GM12878 (cell line): ENCODE measurements around the gene TNRC6B. TPM values are rescaled to one million over a fixed set of nuclear protein-coding genes. Genes with fewer than 3 reads are reported as not detected.
A peak's percentile ranks its signal among the peaks of the same experiment; 100 is the strongest.

Experiments used
- BACH1 ChIP-seq: fragments of 450-650 bp; IDR thresholded peaks from 2 replicates; pipeline ENCODE4 v1.6.1; 2017; ENCODE audit warnings: mild to moderate bottlenecking, borderline replicate concordance
- CBFB ChIP-seq: IDR thresholded peaks from 2 replicates; pipeline ENCODE4 v1.6.1; 2016; ENCODE audit warnings: antibody characterized with exemption, low read depth
- CEBPZ ChIP-seq: fragments of 150-350 bp; IDR thresholded peaks from 2 replicates; pipeline ENCODE4 v1.6.1; 2016; ENCODE audit warnings: low read depth, low read length
- E2F4 ChIP-seq: IDR thresholded peaks from 2 replicates; pipeline ENCODE4 v1.6.1; 2012; ENCODE audit warnings: low read depth, low read length, improper control_type of control experiment
- ESRRA ChIP-seq: IDR thresholded peaks from 2 replicates; pipeline ENCODE4 v1.6.1; 2012; ENCODE audit warnings: mild to moderate bottlenecking, low read length, improper control_type of control experiment
- IKZF1 ChIP-seq: fragments of 450-650 bp; conservative IDR thresholded peaks from 2 replicates; pipeline ENCODE4 v1.6.1; 2017; ENCODE audit warnings: antibody characterized with exemption, mild to moderate bottlenecking
- IRF3 ChIP-seq: fragments of 450-650 bp; IDR thresholded peaks from 2 replicates; pipeline ENCODE4 v1.6.1; 2014; ENCODE audit warnings: mild to moderate bottlenecking
- LARP7 ChIP-seq: fragments of 450-650 bp; IDR thresholded peaks from 2 replicates; pipeline ENCODE4 v1.6.1; 2017; ENCODE audit warnings: mild to moderate bottlenecking
- MEF2A ChIP-seq: IDR thresholded peaks from 2 replicates; pipeline ENCODE4 v1.6.1; 2011; ENCODE audit warnings: low read depth, mild to moderate bottlenecking, low read length, moderate library complexity; ENCODE audit not compliant: insufficient read depth
- NFIC ChIP-seq: IDR thresholded peaks from 2 replicates; pipeline ENCODE4 v1.6.1; 2012; ENCODE audit warnings: low read depth, mild to moderate bottlenecking, inconsistent platforms, low read length, moderate library complexity
- NFYB ChIP-seq: IDR thresholded peaks from 2 replicates; pipeline ENCODE4 v1.6.1; 2011; ENCODE audit warnings: low read depth, mild to moderate bottlenecking, low read length, improper control_type of control experiment, moderate library complexity; ENCODE audit not compliant: insufficient read depth
- PAX5 ChIP-seq: IDR thresholded peaks from 2 replicates; pipeline ENCODE4 v1.6.1; 2011; ENCODE audit warnings: low read depth, low read length, borderline replicate concordance
- RCOR1 ChIP-seq: conservative IDR thresholded peaks from 2 replicates; pipeline ENCODE4 v1.6.1; 2012; ENCODE audit warnings: low read depth, low read length, improper control_type of control experiment
- RELB ChIP-seq: fragments of 450-650 bp; IDR thresholded peaks from 2 replicates; pipeline ENCODE4 v1.6.1; 2017; ENCODE audit warnings: low read depth, mild to moderate bottlenecking, moderate library complexity
- SKIL ChIP-seq: fragments of 450-650 bp; IDR thresholded peaks from 2 replicates; pipeline ENCODE4 v1.6.1; 2017; ENCODE audit warnings: mild to moderate bottlenecking, low read depth, inconsistent platforms; ENCODE audit not compliant: poor library complexity, severe bottlenecking
- SMARCA5 ChIP-seq: fragments of 450-650 bp; IDR thresholded peaks from 2 replicates; pipeline ENCODE4 v1.6.1; 2017; ENCODE audit warnings: mild to moderate bottlenecking
- SMC3 ChIP-seq: IDR thresholded peaks from 2 replicates; pipeline ENCODE4 v1.6.1; 2011; ENCODE audit warnings: low read length, improper control_type of control experiment, borderline replicate concordance
- SPI1 ChIP-seq: IDR thresholded peaks from 2 replicates; pipeline ENCODE4 v1.6.1; 2011; ENCODE audit warnings: low read depth, mild to moderate bottlenecking, low read length, moderate library complexity, borderline replicate concordance; ENCODE audit not compliant: insufficient read depth
- YBX1 ChIP-seq: fragments of 450-650 bp; IDR thresholded peaks from 2 replicates; pipeline ENCODE4 v1.6.1; 2016; ENCODE audit warnings: antibody characterized with exemption
- YY1 ChIP-seq: IDR thresholded peaks from 2 replicates; pipeline ENCODE4 v1.6.1; 2011; ENCODE audit warnings: low read depth, mild to moderate bottlenecking, low read length
- polyA plus RNA-seq, 11 experiments: library from polyadenylated mRNA; depleted of rRNA in 4 of 11; unstranded in 6 of 11; stranded (reverse) in 5 of 11; fragments of >200 nt; fragmentation: Nextera tagmentation in 4 of 11; fragmentation: Illumina TruSeq in 1 of 11; extraction: Ambion mirVana in 4 of 11; extraction: Trizol in 1 of 11; gene quantifications; 1 replicate in 1 of 11; 2 replicates in 10 of 11; pipeline versions ENCODE4 v1.2.1 to v1.2.3, GENCODE V29; 2011 to 2016; ENCODE audit warnings: inconsistent platforms in 2 of 11, missing spikeins in 2 of 11, low read depth in 1 of 11
- total RNA-seq, 4 experiments: library from RNA; depleted of rRNA in 3 of 4; stranded (reverse); fragments of >200 nt in 3 of 4; fragmentation: Illumina TruSeq in 1 of 4; extraction: Trizol in 1 of 4; gene quantifications; 2 replicates each; pipeline versions ENCODE4 v1.2.1 to v1.2.3, GENCODE V29; 2013 to 2021

TNRC6B gene
- total and polyA plus RNA-seq, 10 of the 15 experiments (the other 5 are each of a cell fraction or from before 2014, with no cell fraction given) = 3.6 to 32.8 (median 16.4) TPM

- TF ChIP-seq IRF3 = no peak
- TF ChIP-seq RELB = peak; percentile 87
- no peak for TF ChIP-seq MEF2A
- no peak for TF ChIP-seq SMC3
- TF ChIP-seq CEBPZ = no peak
- no peak for TF ChIP-seq ESRRA
- peak; percentile 54; the same call in 1 of the 2 replicates for TF ChIP-seq CBFB
- no peak for TF ChIP-seq NFYB
- TF ChIP-seq SPI1 = 0 out of 2 replicates have a peak, but pooled peaks have one; percentile 38
- TF ChIP-seq PAX5 = peak; percentile 57; the same call in 1 of the 2 replicates
- no peak for TF ChIP-seq RCOR1
- TF ChIP-seq IKZF1 = peak; percentile 95
- TF ChIP-seq YBX1 = no peak
- no peak for TF ChIP-seq NFIC
- peak; percentile 90 for TF ChIP-seq YY1
- peak; percentile 77; the same call in 1 of the 2 replicates for TF ChIP-seq LARP7
- peak; percentile 68 for TF ChIP-seq BACH1
- no peak for TF ChIP-seq E2F4
- no peak for TF ChIP-seq SKIL
- no peak for TF ChIP-seq SMARCA5
Observed at GRCh38 chr22:40346185-40347118, 168.7 kb downstream of the TNRC6B start, which contains the start of gene ADSL (continued).
